Body of pancreas (tissue), 4 donors: Measurements from ENCODE around the gene PRDM15. TPM values are rescaled to one million over a fixed set of nuclear protein-coding genes. Genes with fewer than 3 reads are reported as not detected.

ENCODE experiments used
- ATAC-seq: fragments of 150-250 bp; one replicate; pipeline ENCODE4 v1.9.1; 2016
- DNase-seq, 4 donors: peaks; one replicate each; pipeline ENCODE4 v3.0.0-alpha.2; 2019
- H3K27ac ChIP-seq, 4 donors: fragments of 200-600 bp; sonication (generic); 1 replicate in 3 of 4; 2 replicates in 1 of 4; pipeline versions ENCODE4 v1.5.1 to v1.6.1; 2016 to 2019; ENCODE audit warnings: mild to moderate bottlenecking in 1 of 4, mixed read lengths in 1 of 4, moderate library complexity in 1 of 4
- H3K27me3 ChIP-seq, 2 donors: fragments of 200-600 bp; sonication (generic); one replicate each; pipeline ENCODE4 v1.6.0; 2016; ENCODE audit warnings: mild to moderate bottlenecking in 1 of 2
- H3K36me3 ChIP-seq, 2 donors: fragments of 200-600 bp; sonication (generic); replicated peaks in 1 of 2; 2 replicates each; pipeline ENCODE4 v1.5.1; 2016; ENCODE audit warnings: low read depth in 2 of 2; ENCODE audit not compliant: insufficient read depth in 1 of 2
- H3K4me1 ChIP-seq: fragments of 200-600 bp; sonication (generic); one replicate; pipeline ENCODE4 v1.6.0; 2016
- H3K4me3 ChIP-seq, 2 donors: fragments of 200-600 bp; sonication (generic); 1 replicate in 1 of 2; 2 replicates in 1 of 2; pipeline ENCODE4 v1.5.1; 2016 to 2019
- H3K9me3 ChIP-seq, 3 donors: fragments of 200-600 bp; sonication (generic); 1 replicate in 2 of 3; 2 replicates in 1 of 3; pipeline ENCODE4 v1.5.1; 2016
- CTCF ChIP-seq, 7 experiments: fragments of 450-650 bp in 4 of 7; fragments of 200-600 bp in 3 of 7; sonication (generic) in 3 of 7; IDR thresholded peaks; one replicate each; pipeline ENCODE4 v1.5.1; 2016 to 2019; ENCODE audit warnings: antibody characterized with exemption in 7 of 7
- POLR2A ChIP-seq, 3 donors: fragments of 450-650 bp; IDR thresholded peaks; one replicate each; pipeline ENCODE4 v1.6.1; 2016; ENCODE audit warnings: antibody characterized with exemption in 3 of 3, mild to moderate bottlenecking in 2 of 3
- WGBS, 2 donors: methylation state at CpG; one replicate each; pipeline ENCODE4 v1.1.5; 2017; 5-methylcytosine and 5-hydroxymethylcytosine counted together
- intact Hi-C: fragments of 100-400 bp; cut with DNase I; formaldehyde crosslinking; loops from one replicate; pipeline ENCODE4 v1.15.1; 2023
- total RNA-seq, 2 donors: library from RNA; depleted of rRNA; stranded (reverse); fragments of >200 nt; gene quantifications; one replicate each; pipeline ENCODE4 v1.1.0, GENCODE V29; 2016

Gene PRDM15
- total RNA-seq, 2 donors from 2014 or later = 3.1 to 6.9 TPM

- Histone ChIP-seq H3K27me3 (no peaks in the 10 kb centered on the region), H3K4me3 (no peak overlapping the region), H3K9me3 (no peaks in the 10 kb centered on the region), H3K27ac (no peak overlapping the region), H3K4me1 (peaks cover 11% of the 10 kb centered on the region), H3K36me3 (peaks cover 0 to 6% of the 10 kb centered on the region in 2 donors)
- intact Hi-C loops = no loop called here
- WGBS, 2 donors = 83 to 89% methylated on average over 15 of the region's 15 CpGs
- TF ChIP-seq POLR2A (IDR thresholded peaks at IDR 0.05) = no peak
- TF ChIP-seq CTCF (IDR thresholded peaks at IDR 0.05) = no peak
- DNase-seq = no peak
- ATAC-seq = no peak
These were observed 40.7 kb upstream of the PRDM15 start for GRCh38 chr21:41919666-41920398.

- Histone ChIP-seq H3K9me3 (no peaks in the 10 kb centered on the region), H3K27ac (no peak overlapping the region), H3K4me3 (no peak overlapping the region), H3K4me1 (peaks cover 5% of the 10 kb centered on the region), H3K27me3 (no peaks in the 10 kb centered on the region), H3K36me3 (peaks cover 0 to 7% of the 10 kb centered on the region in 2 donors)
- intact Hi-C loops = no loop called here
- no peak for ATAC-seq
- DNase-seq = no peak
- TF ChIP-seq CTCF (IDR thresholded peaks at IDR 0.05) = no peak
- TF ChIP-seq POLR2A (IDR thresholded peaks at IDR 0.05) = no peak
- 94 to 96% methylated on average over 15 of the region's 15 CpGs for WGBS, 2 donors
These were observed 39.6 kb upstream of the PRDM15 start for GRCh38 chr21:41918561-41919358.

- H3K27me3 ChIP-seq = no peaks in the 10 kb centered on the region
- no peaks in the 10 kb centered on the region for H3K4me1 ChIP-seq
- H3K4me3 ChIP-seq = no peak overlapping the region
- H3K27ac ChIP-seq = no peak overlapping the region
- TF ChIP-seq CTCF (IDR thresholded peaks at IDR 0.05) (no peak), POLR2A (IDR thresholded peaks at IDR 0.05) (no peak)
- WGBS, 2 donors = 89 to 93% methylated on average over 4 of the region's 4 CpGs
- no peaks in the 10 kb centered on the region for H3K9me3 ChIP-seq
- intact Hi-C loops = no loop called here
- DNase-seq = no peak
- ATAC-seq = no peak
- H3K36me3 ChIP-seq = peaks cover 0 to 10% of the 10 kb centered on the region in 2 donors
These were observed 38.4 kb upstream of the PRDM15 start for GRCh38 chr21:41917531-41917930.

DNA sequence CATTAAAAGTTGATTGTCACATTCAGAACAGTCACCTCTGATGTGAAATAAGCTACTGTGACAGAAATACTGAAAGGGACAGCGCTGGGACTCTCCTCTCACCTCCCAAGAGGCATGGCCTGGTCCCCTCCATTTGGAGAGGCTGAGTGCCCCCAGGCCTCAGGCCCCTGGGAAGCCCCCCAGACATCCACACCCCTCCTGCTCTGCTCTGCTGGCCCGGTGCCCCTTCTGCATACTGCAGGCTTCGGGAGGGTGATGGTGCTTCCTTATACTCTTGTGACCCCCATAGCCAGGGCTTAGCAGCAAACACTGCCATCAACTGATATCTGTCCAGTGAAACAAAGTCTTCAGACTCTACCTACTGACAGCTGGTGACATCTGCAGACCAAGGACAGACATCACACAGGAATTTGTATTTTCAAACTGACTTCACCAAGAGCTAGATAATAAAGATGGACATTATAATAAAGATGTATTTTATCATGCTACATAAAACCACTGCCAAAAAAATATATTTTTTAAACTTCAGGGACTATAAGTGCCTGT lies 37.8 kb upstream of the PRDM15 start:
- Histone ChIP-seq H3K27ac (no peak overlapping the region), H3K4me1 (no peaks in the 10 kb centered on the region), H3K9me3 (no peaks in the 10 kb centered on the region), H3K27me3 (no peaks in the 10 kb centered on the region), H3K4me3 (no peak overlapping the region), H3K36me3 (peaks cover 0 to 10% of the 10 kb centered on the region in 2 donors)
- no peak for DNase-seq
- no peak for ATAC-seq
- no peak for TF ChIP-seq POLR2A (IDR thresholded peaks at IDR 0.05)
- intact Hi-C loops = no loop called here
- WGBS, 2 donors = 90 to 91% methylated on average over 1 to 3 of the region's 3 CpGs

- peaks cover 0 to 10% of the 10 kb centered on the region in 2 donors for H3K36me3 ChIP-seq
- H3K27ac ChIP-seq = no peak overlapping the region
- ATAC-seq (no peak), DNase-seq (no peak)
- 66 to 86% methylated on average over 2 to 6 of the region's 6 CpGs for WGBS, 2 donors
- no peaks in the 10 kb centered on the region for H3K9me3 ChIP-seq
- intact Hi-C loops = no loop called here
- no peak overlapping the region for H3K4me3 ChIP-seq
- no peaks in the 10 kb centered on the region for H3K27me3 ChIP-seq
- H3K4me1 ChIP-seq = no peaks in the 10 kb centered on the region
- TF ChIP-seq CTCF (IDR thresholded peaks at IDR 0.05) (no peak), POLR2A (IDR thresholded peaks at IDR 0.05) (no peak)
These were observed 35.8 kb upstream of the PRDM15 start for GRCh38 chr21:41914965-41915364.
